GM15510 (cell line): ENCODE results near the gene PPP3CB.

Experiments
- POLR2A ChIP-seq: IDR thresholded peaks from 3 replicates; pipeline ENCODE4 v1.6.1; 2011; ENCODE audit warnings: borderline replicate concordance; ENCODE audit not compliant: insufficient read length; ENCODE audit errors: extremely low read depth

PPP3CB gene

GRCh38 chr10:73495884-73496674 is at the start of gene PPP3CB:
TSS of gene PPP3CB (minus strand) at chr10:73496024. CDS start at chr10:73495889, 135 bp downstream.
- TF ChIP-seq POLR2A: no peak

- TF ChIP-seq POLR2A: no peak
These were observed 49.5 kb upstream of the PPP3CB start for GRCh38 chr10:73545357-73545756.

GRCh38 chr10:73537709-73538108 is 41.9 kb upstream of the PPP3CB start:
- TF ChIP-seq POLR2A: no peak

GRCh38 chr10:73537288-73537687 is 41.5 kb upstream of the PPP3CB start:
- no peak for TF ChIP-seq POLR2A

GRCh38 chr10:73534857-73535256 is 39.0 kb upstream of the PPP3CB start:
- TF ChIP-seq POLR2A: no peak

- TF ChIP-seq POLR2A: no peak
These were observed 33.4 kb upstream of the PPP3CB start for GRCh38 chr10:73529089-73529832.

- TF ChIP-seq POLR2A: no peak
These were observed 26.4 kb upstream of the PPP3CB start for GRCh38 chr10:73522263-73522662.

GRCh38 chr10:73519336-73519735 is 23.5 kb upstream of the PPP3CB start:
- TF ChIP-seq POLR2A: no peak

GRCh38 chr10:73517166-73517888 is 21.5 kb upstream of the PPP3CB start:
- no peak for TF ChIP-seq POLR2A

GRCh38 chr10:73512207-73512743 is 16.5 kb upstream of the PPP3CB start:
- no peak for TF ChIP-seq POLR2A

GRCh38 chr10:73509695-73510094 is 13.9 kb upstream of the PPP3CB start:
- no peak for TF ChIP-seq POLR2A

- TF ChIP-seq POLR2A: no peak
These were observed 10.7 kb upstream of the PPP3CB start for GRCh38 chr10:73506491-73506890.

GRCh38 chr10:73506074-73506473 is 10.2 kb upstream of the PPP3CB start:
- no peak for TF ChIP-seq POLR2A

- no peak for TF ChIP-seq POLR2A
These were observed 7.2 kb upstream of the PPP3CB start for GRCh38 chr10:73503037-73503436.

- no peak for TF ChIP-seq POLR2A
These were observed 5.8 kb upstream of the PPP3CB start for GRCh38 chr10:73501651-73502050.
